PFSK-1 (cell line): Measurements from ENCODE around the gene PLXNC1.

Experiments
- FOXP2 ChIP-seq: optimal IDR thresholded peaks from 2 replicates; pipeline ENCODE3; 2011; ENCODE audit warnings: borderline replicate concordance, control low read depth, inconsistent platforms; ENCODE audit not compliant: insufficient read depth; ENCODE audit errors: extremely low read length, extremely low read depth
- POLR2AphosphoS5 ChIP-seq: IDR thresholded peaks from 2 replicates; pipeline ENCODE4 v1.6.1; 2012; ENCODE audit warnings: low read depth, mild to moderate bottlenecking, control low read depth, low read length, moderate library complexity
- REST ChIP-seq, 2 experiments: IDR thresholded peaks; 2 replicates each; pipeline versions ENCODE4 v1.6.1 to v1.8.0; 2011 to 2012; ENCODE audit warnings: low read depth in 2 of 2, low read length in 2 of 2, control low read depth in 1 of 2, inconsistent platforms in 1 of 2, mild to moderate bottlenecking in 1 of 2, moderate library complexity in 1 of 2; ENCODE audit not compliant: insufficient read depth in 1 of 2
- SIN3A ChIP-seq: IDR thresholded peaks from 2 replicates; pipeline ENCODE4 v1.6.1; 2012; ENCODE audit warnings: mild to moderate bottlenecking, low read length, moderate library complexity, borderline replicate concordance; ENCODE audit not compliant: insufficient read depth
- TAF1 ChIP-seq: IDR thresholded peaks from 2 replicates; pipeline ENCODE4 v1.6.1; 2012; ENCODE audit warnings: low read length, control low read depth, borderline replicate concordance; ENCODE audit not compliant: insufficient read depth

The PLXNC1 gene

GRCh38 chr12:94190623-94191022 lies 42.2 kb downstream of the PLXNC1 start:
- no peak for TF ChIP-seq POLR2AphosphoS5
- no peak for TF ChIP-seq REST (IDR thresholded peaks at IDR 0.05; ENCODE audit: insufficient read depth in 1 of 2, low read depth in 2 of 2, low read length in 2 of 2)
- TF ChIP-seq FOXP2 = no peak
- TF ChIP-seq SIN3A = no peak
- no peak for TF ChIP-seq TAF1

GRCh38 chr12:94191023-94191422 lies 42.6 kb downstream of the PLXNC1 start:
- TF ChIP-seq FOXP2 (no peak), REST (IDR thresholded peaks at IDR 0.05; ENCODE audit: insufficient read depth in 1 of 2, low read depth in 2 of 2, low read length in 2 of 2) (no peak), POLR2AphosphoS5 (no peak), TAF1 (no peak), SIN3A (no peak)

GRCh38 chr12:94191811-94192210 lies 43.4 kb downstream of the PLXNC1 start:
- TF ChIP-seq POLR2AphosphoS5 = no peak
- TF ChIP-seq FOXP2 = no peak
- no peak for TF ChIP-seq SIN3A
- TF ChIP-seq REST (IDR thresholded peaks at IDR 0.05; ENCODE audit: insufficient read depth in 1 of 2, low read depth in 2 of 2, low read length in 2 of 2) = no peak
- no peak for TF ChIP-seq TAF1

GRCh38 chr12:94192506-94192905 lies 44.1 kb downstream of the PLXNC1 start:
- TF ChIP-seq REST (IDR thresholded peaks at IDR 0.05; ENCODE audit: insufficient read depth in 1 of 2, low read depth in 2 of 2, low read length in 2 of 2) (no peak), TAF1 (no peak), SIN3A (no peak), POLR2AphosphoS5 (no peak), FOXP2 (no peak)

- TF ChIP-seq POLR2AphosphoS5 = no peak
- no peak for TF ChIP-seq FOXP2
- TF ChIP-seq SIN3A = no peak
- TF ChIP-seq TAF1 = no peak
- TF ChIP-seq REST (IDR thresholded peaks at IDR 0.05; ENCODE audit: insufficient read depth in 1 of 2, low read depth in 2 of 2, low read length in 2 of 2) = no peak
Measured at GRCh38 chr12:94193168-94193567, 44.8 kb downstream of the PLXNC1 start.
